Measurements from ENCODE around the gene OR13J1.

GRCh38 chr9:35871545-35871944 is 1.3 kb upstream of the OR13J1 start:
- TF ChIP-seq CTCF (IDR thresholded peaks at IDR 0.05) = no peak
- no peak for TF ChIP-seq EP300 (IDR thresholded peaks at IDR 0.05)
